NCI-H446 treated with DMSO at 0.1 percent for 48 hours (cell line): Measurements from ENCODE around the gene MSANTD2.

Source experiments
- DNase-seq: peaks from one replicate; lab custom pipeline; 2025; lab: John Stamatoyannopoulos, UW

MSANTD2 gene

GRCh38 chr11:124737638-124738305 lies 62.4 kb downstream of the MSANTD2 start:
- no peak for DNase-seq

GRCh38 chr11:124736736-124737135 lies 63.5 kb downstream of the MSANTD2 start:
- no peak for DNase-seq

- DNase-seq = no peak
Measured at GRCh38 chr11:124732230-124732629, 68.0 kb downstream of the MSANTD2 start.

- DNase-seq = no peak
Measured at GRCh38 chr11:124729571-124729970, 70.6 kb downstream of the MSANTD2 start.

- DNase-seq = no peak
Measured at GRCh38 chr11:124728134-124728533, 72.1 kb downstream of the MSANTD2 start.

GRCh38 chr11:124727474-124727873 lies 72.7 kb downstream of the MSANTD2 start:
- DNase-seq = no peak

GRCh38 chr11:124725719-124726105 lies 74.5 kb downstream of the MSANTD2 start:
- DNase-seq = no peak

GRCh38 chr11:124724979-124725718 lies 75.1 kb downstream of the MSANTD2 start:
- no peak for DNase-seq

GRCh38 chr11:124722176-124722575 lies 78.0 kb downstream of the MSANTD2 start:
- DNase-seq = no peak

- no peak for DNase-seq
Measured at GRCh38 chr11:124719534-124719933, 80.7 kb downstream of the MSANTD2 start.

- no peak for DNase-seq
Measured at GRCh38 chr11:124718801-124719200, 81.4 kb downstream of the MSANTD2 start.

GRCh38 chr11:124717786-124718651 lies 82.2 kb downstream of the MSANTD2 start:
- no peak for DNase-seq

- no peak for DNase-seq
Measured at GRCh38 chr11:124717421-124717785, 82.8 kb downstream of the MSANTD2 start.

GRCh38 chr11:124716591-124716990 lies 83.6 kb downstream of the MSANTD2 start:
- DNase-seq = no peak
